HG02763 (cell line): ENCODE data around the gene SPIN2B.
A peak's percentile ranks its signal among the peaks of the same experiment; 100 is the strongest.
"Not testable (repeated sequence)": the region's sequence is repeated elsewhere in the genome, so short reads cannot be mapped to it uniquely, and the experiment has no call there.

Source experiments
- ATAC-seq: cut with Tn5 transposase; IDR thresholded peaks from one replicate; pipeline ENCODE4 v1.9.1; 2021; ENCODE audit warnings: mild to moderate bottlenecking, moderate library complexity; ENCODE audit not compliant: unreplicated experiment

The SPIN2B gene

GRCh38 chrX:57121162-57121755 is at the start of gene SPIN2B:
Gene SPIN2B (minus strand): TSS chrX:57121548.
- peak; percentile 99 for ATAC-seq

GRCh38 chrX:57156397-57157049 is 35.2 kb upstream of the SPIN2B start:
- no peak for ATAC-seq

GRCh38 chrX:57155171-57155570 is 33.8 kb upstream of the SPIN2B start:
- ATAC-seq: no peak

GRCh38 chrX:57152222-57152621 is 30.9 kb upstream of the SPIN2B start:
- not testable (repeated sequence) for ATAC-seq

- ATAC-seq: no peak
These were observed 17.3 kb upstream of the SPIN2B start for GRCh38 chrX:57138674-57139073.

GRCh38 chrX:57137501-57137900 is 16.2 kb upstream of the SPIN2B start:
- ATAC-seq: no peak

- not testable (repeated sequence) for ATAC-seq
These were observed 15.7 kb upstream of the SPIN2B start, which contains the start of gene SPIN2A for GRCh38 chrX:57137073-57137472. Gene SPIN2A (minus strand): TSS chrX:57137397. CDS start chrX:57136597, 800 bp downstream.

- not testable (repeated sequence) for ATAC-seq
These were observed 15.2 kb upstream of the SPIN2B start for GRCh38 chrX:57136589-57136988.

GRCh38 chrX:57135287-57135686 is 13.9 kb upstream of the SPIN2B start:
- ATAC-seq: no peak

GRCh38 chrX:57134702-57135101 is 13.4 kb upstream of the SPIN2B start:
- ATAC-seq: no peak

GRCh38 chrX:57133706-57134105 is 12.4 kb upstream of the SPIN2B start:
- ATAC-seq: no peak

GRCh38 chrX:57133284-57133683 is 11.9 kb upstream of the SPIN2B start:
- not testable (repeated sequence) for ATAC-seq

- no peak for ATAC-seq
These were observed 10.7 kb upstream of the SPIN2B start for GRCh38 chrX:57132046-57132445.

- no peak for ATAC-seq
These were observed 468 bp upstream of the SPIN2B start for GRCh38 chrX:57121816-57122215.

- not testable (repeated sequence) for ATAC-seq
These were observed 658 bp downstream of the SPIN2B start for GRCh38 chrX:57120619-57121161.

GRCh38 chrX:57119416-57119815 is 1.9 kb downstream of the SPIN2B start:
- ATAC-seq: no peak

GRCh38 chrX:57117566-57117965 is 3.8 kb downstream of the SPIN2B start:
- ATAC-seq: not testable (repeated sequence)

- ATAC-seq: no peak
These were observed 16.4 kb downstream of the SPIN2B start for GRCh38 chrX:57104921-57105398.

GRCh38 chrX:57104406-57104805 is 16.9 kb downstream of the SPIN2B start:
- no peak for ATAC-seq

- no peak for ATAC-seq
These were observed 17.9 kb downstream of the SPIN2B start for GRCh38 chrX:57103489-57103888.

- ATAC-seq: not testable (repeated sequence)
These were observed 18.4 kb downstream of the SPIN2B start for GRCh38 chrX:57102918-57103317.

GRCh38 chrX:57083143-57083542 is 38.2 kb downstream of the SPIN2B start:
- no peak for ATAC-seq
